ENCODE measurements around the gene DYDC1. TPM values are rescaled to one million over a fixed set of nuclear protein-coding genes. Genes with fewer than 3 reads are reported as not detected.

DYDC1 gene
- total RNA-seq (under 1 TPM in 1 of 2 donors, not detected in 1; 0.23 TPM), polyA plus RNA-seq (not detected)

- WGBS: 21% methylated on average over 43 of the region's 43 CpGs
- Histone ChIP-seq H3K4me1 (ENCODE audit: control insufficient read depth in 4 of 4, insufficient read depth in 4 of 4, low read length in 3 of 4) (peaks cover 2 to 13% (median 9%) of the 10 kb centered on the region in 4 donors), H3K27ac (ENCODE audit: low read depth in 1 of 2, low read length in 2 of 2) (no peak within 1 kb of the TSS), H3K9me3 (ENCODE audit: control insufficient read depth in 4 of 4, low read length in 3 of 4) (no peaks in the 10 kb centered on the region), H3K9ac (ENCODE audit: low read depth in 1 of 2, low read length in 2 of 2) (no peak within 1 kb of the TSS), H3K4me3 (ENCODE audit: low read depth in 1 of 3, low read length in 3 of 3) (peak within 1 kb of the TSS; percentile 26 to 51 (median 50)), H3K27me3 (ENCODE audit: control insufficient read depth in 4 of 4, insufficient read depth in 4 of 4, low read length in 3 of 4) (no peaks in the 10 kb centered on the region), H3K36me3 (ENCODE audit: control insufficient read depth in 4 of 4, insufficient read depth in 3 of 4, low read depth in 1 of 4, low read length in 3 of 4) (no peaks in the 10 kb centered on the region)
- peak; percentile 69 for DNase-seq (ENCODE audit: low spot score)
- no peak for TF ChIP-seq SP1 (IDR thresholded peaks at IDR 0.05)
- TF ChIP-seq JUND (IDR thresholded peaks at IDR 0.05): no peak
- TF ChIP-seq GABPA (IDR thresholded peaks at IDR 0.05 in 1 of 2, conservative IDR thresholded peaks at IDR 0.05 in 1 of 2): no peak
- TF ChIP-seq REST (IDR thresholded peaks at IDR 0.05): no peak
- TF ChIP-seq MAX (IDR thresholded peaks at IDR 0.05): no peak
- TF ChIP-seq RAD21 (IDR thresholded peaks at IDR 0.05): no peak
- TF ChIP-seq, protein P1, sequence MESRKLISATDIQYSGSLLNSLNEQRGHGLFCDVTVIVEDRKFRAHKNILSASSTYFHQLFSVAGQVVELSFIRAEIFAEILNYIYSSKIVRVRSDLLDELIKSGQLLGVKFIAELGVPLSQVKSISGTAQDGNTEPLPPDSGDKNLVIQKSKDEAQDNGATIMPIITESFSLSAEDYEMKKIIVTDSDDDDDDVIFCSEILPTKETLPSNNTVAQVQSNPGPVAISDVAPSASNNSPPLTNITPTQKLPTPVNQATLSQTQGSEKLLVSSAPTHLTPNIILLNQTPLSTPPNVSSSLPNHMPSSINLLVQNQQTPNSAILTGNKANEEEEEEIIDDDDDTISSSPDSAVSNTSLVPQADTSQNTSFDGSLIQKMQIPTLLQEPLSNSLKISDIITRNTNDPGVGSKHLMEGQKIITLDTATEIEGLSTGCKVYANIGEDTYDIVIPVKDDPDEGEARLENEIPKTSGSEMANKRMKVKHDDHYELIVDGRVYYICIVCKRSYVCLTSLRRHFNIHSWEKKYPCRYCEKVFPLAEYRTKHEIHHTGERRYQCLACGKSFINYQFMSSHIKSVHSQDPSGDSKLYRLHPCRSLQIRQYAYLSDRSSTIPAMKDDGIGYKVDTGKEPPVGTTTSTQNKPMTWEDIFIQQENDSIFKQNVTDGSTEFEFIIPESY (IDR thresholded peaks at IDR 0.05): no peak
Observed at GRCh38 chr10:80356563-80356988, at the start of gene DYDC1, which contains the start of gene DYDC2. TSS of gene DYDC1 (minus strand) at chr10:80356755. CDS start at chr10:80352601, 4,154 bp downstream. TSS of gene DYDC2 (plus strand) at chr10:80356781. CDS start at chr10:80362444, 5,663 bp downstream.

DNA sequence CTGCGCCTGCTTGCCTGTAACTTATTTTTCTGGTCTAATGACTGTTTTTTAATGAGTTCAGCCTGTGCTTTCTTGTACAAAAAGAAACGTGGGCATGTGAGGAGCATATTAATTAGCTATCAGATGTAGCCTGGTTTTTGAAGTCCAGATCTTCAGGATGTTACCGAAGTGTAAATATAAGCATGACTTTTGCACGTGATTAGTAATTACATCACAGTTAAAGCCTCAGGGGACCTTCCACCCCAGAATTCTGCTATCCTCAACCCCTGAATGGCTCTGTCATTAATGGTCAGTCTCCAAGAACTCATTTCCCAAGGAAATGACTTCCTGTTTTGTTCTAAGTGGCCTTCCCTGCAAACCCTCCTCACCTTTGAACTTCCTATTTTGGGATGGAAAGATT is 49.6 kb upstream of the DYDC1 start:
- Histone ChIP-seq H3K9ac (ENCODE audit: low read depth in 1 of 2, low read length in 2 of 2) (no peak overlapping the region), H3K36me3 (ENCODE audit: control insufficient read depth in 4 of 4, insufficient read depth in 3 of 4, low read depth in 1 of 4, low read length in 3 of 4) (no peaks in the 10 kb centered on the region), H3K9me3 (ENCODE audit: control insufficient read depth in 4 of 4, low read length in 3 of 4) (no peaks in the 10 kb centered on the region), H3K4me3 (ENCODE audit: low read depth in 1 of 3, low read length in 3 of 3) (no peak overlapping the region), H3K27me3 (ENCODE audit: control insufficient read depth in 4 of 4, insufficient read depth in 4 of 4, low read length in 3 of 4) (no peaks in the 10 kb centered on the region), H3K4me1 (ENCODE audit: control insufficient read depth in 4 of 4, insufficient read depth in 4 of 4, low read length in 3 of 4) (peaks cover 13 to 44% (median 32%) of the 10 kb centered on the region in 4 donors), H3K27ac (ENCODE audit: low read depth in 1 of 2, low read length in 2 of 2) (peak overlapping the region; percentile 40 to 63)
- 36% methylated on average over 4 of the region's 4 CpGs for WGBS
- no peak for DNase-seq (ENCODE audit: low spot score)
- TF ChIP-seq HNF4G (IDR thresholded peaks at IDR 0.05): no peak
- TF ChIP-seq FOXA1 (IDR thresholded peaks at IDR 0.05): no peak
- no peak for TF ChIP-seq GABPA (IDR thresholded peaks at IDR 0.05 in 1 of 2, conservative IDR thresholded peaks at IDR 0.05 in 1 of 2)
- peak; percentile 54 to 64 for TF ChIP-seq RXRA (IDR thresholded peaks at IDR 0.05)
- TF ChIP-seq YY1 (IDR thresholded peaks at IDR 0.05): no peak
- TF ChIP-seq RAD21 (IDR thresholded peaks at IDR 0.05): no peak
- TF ChIP-seq HNF4A (conservative IDR thresholded peaks at IDR 0.05): peak in 1 of 2 donors; percentile 24
- TF ChIP-seq, protein P2, sequence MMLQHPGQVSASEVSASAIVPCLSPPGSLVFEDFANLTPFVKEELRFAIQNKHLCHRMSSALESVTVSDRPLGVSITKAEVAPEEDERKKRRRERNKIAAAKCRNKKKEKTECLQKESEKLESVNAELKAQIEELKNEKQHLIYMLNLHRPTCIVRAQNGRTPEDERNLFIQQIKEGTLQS (IDR thresholded peaks at IDR 0.05): no peak
- peak; percentile 92 for TF ChIP-seq NR2F2 (IDR thresholded peaks at IDR 0.05)
- no peak for TF ChIP-seq JUND (IDR thresholded peaks at IDR 0.05)
- TF ChIP-seq, protein P1 (IDR thresholded peaks at IDR 0.05): no peak
- TF ChIP-seq CTCF (IDR thresholded peaks at IDR 0.05; ENCODE audit: low read depth, low read length, missing input control): no peak
- TF ChIP-seq FOXA2 (IDR thresholded peaks at IDR 0.05): peak; percentile 23
- TF ChIP-seq MAX (IDR thresholded peaks at IDR 0.05): peak; percentile 26
- TF ChIP-seq SP1 (IDR thresholded peaks at IDR 0.05): no peak
